HG02973 (cell line): ENCODE data around the gene GFER.
"Not testable (repeated sequence)": the region's sequence is repeated elsewhere in the genome, so short reads cannot be mapped to it uniquely, and the experiment has no call there.

Experiments used
- ATAC-seq: cut with Tn5 transposase; IDR thresholded peaks from one replicate; pipeline ENCODE4 v1.9.1; 2021; ENCODE audit warnings: moderate library complexity; ENCODE audit not compliant: unreplicated experiment

GFER gene

GRCh38 chr16:1957434-1958142 is 26.4 kb upstream of the GFER start:
- not testable (repeated sequence) for ATAC-seq

DNA sequence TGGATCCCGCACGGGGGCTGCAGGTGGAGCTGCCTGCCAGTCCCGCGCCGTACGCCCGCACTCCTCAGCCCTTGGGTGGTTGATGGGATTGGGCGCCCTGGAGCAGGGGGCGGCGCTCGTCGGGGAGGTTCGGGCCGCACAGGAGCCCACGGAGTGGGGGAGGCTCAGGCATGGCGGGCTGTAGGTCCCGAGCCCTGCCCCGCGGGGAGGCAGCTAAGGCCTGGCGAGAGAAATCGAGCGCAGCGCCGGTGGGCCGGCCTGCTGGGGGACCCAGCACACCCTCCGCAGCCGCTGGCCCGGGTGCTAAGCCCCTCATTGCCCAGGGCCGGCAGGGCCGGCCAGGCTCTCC is 25.9 kb upstream of the GFER start:
- ATAC-seq, result not testable (repeated sequence)

DNA sequence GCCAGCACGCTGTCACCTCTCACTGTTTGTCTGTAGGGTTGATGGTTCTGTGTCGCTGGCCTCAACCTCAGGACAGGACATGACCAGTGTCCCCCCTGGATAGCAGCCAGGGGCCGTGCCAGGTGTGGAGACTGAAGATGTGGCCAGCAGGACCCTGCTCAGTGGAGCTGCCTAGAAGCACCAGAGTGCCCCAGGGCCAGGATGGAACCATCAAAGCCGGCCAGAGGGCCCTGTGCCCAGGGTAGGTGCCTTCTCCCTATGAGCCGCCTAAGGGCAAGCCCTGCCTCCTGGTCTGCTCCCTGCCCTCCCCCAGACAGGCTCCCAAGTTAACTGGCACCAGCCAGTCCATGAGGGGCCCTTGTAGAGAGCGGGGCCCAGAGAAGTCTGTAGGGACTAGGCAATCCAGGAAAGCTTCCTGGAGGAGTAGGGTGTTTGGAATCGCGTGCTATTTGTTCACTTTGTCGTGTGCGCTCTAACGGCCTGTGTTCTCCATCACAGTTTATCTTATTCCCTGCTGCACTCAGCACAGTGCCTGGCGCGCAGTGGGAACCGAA is 25.2 kb upstream of the GFER start:
- ATAC-seq, result no peak

GRCh38 chr16:1959269-1960039 is 24.5 kb upstream of the GFER start, which contains the start of gene NDUFB10:
NDUFB10 (plus strand) TSS chr16:1959538; CDS start chr16:1959625, 87 bp downstream.
- peak; percentile 73 for ATAC-seq

GRCh38 chr16:1960665-1961630 is 23.0 kb upstream of the GFER start:
- no peak for ATAC-seq

GRCh38 chr16:1961651-1962067 is 22.3 kb upstream of the GFER start:
- no peak for ATAC-seq

DNA sequence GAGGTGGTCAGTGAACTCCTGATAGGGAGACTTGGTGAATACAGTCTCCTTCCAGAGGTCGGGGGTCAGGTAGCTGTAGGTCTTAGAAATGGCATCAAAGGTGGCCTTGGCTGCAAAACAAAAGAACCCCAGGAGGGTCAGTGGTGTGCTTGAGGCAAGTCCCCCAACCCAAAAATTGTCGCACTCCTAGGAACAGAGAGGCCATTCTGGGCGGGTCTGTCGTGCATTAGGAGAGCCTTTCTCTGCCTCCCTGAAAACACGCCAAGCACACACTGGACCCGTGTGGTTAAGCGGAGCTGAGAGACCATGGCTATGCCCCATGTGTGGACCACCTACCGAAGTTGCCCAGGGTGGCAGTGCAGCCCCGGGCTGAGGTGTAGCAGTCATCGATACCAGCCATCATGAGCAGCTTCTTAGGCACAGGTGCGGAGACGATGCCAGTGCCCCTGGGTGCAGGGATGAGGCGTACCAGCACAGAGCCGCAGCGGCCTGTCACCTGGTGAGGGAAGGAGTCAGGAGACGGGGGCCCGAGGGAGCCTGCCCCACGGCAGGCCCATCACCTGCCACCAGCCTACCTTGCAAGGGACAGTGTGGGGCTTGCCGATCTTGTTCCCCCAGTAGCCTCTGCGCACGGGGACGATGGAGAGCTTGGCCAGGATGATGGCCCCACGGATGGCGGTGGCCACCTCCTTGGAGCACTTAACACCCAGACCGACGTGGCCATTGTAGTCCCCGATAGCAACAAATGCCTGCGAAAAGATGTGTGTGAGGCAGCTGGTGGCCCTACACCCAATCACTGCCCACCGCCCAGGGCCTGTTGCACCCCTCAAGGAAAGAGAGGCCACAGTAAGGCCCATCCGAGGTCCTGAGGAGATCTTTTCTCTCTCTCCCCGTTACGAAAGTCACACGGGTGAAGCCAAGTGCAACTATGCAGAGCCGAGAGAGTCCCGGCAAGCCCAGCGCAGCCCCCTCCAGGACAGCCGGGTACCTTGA is 21.5 kb upstream of the GFER start:
- not testable (repeated sequence) for ATAC-seq

DNA sequence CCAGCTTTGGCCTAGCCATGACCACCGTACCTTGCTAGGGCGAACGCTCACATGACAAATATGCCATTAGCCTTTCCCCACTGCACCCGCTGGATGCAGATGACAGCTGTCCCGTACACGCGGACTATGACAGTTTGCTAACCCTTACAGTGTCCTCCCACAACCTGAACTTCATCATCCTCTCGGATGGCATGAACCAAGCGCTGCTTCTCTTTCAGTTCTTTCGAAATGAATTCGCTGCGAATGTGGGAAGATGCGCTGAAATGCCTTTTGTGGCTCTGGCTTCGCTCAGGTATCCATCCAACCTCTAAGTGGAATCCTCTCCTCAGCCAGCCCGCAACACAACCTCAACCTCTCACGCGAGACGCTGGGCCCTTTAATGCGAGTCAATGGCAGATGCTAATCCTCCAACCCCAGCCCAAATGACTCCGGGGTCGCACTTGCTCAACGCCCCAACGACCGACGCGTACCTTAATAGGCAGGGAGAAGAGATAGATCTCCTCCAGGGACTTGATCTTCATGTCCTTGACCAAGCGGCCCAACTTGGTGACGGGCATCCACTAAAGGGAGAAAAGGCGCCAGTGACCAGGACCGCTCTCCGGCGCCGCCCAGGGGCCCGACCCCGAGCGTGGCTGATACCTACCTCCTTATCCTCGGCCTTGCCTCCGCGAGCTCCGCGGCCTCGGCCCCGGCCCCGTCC is 20.0 kb upstream of the GFER start:
- peak; percentile 1 for ATAC-seq

- ATAC-seq, result peak; percentile 73
Measured at GRCh38 chr16:1964506-1965395, 19.2 kb upstream of the GFER start, which contains the start of gene RPS2. RPS2 (minus strand) TSS chr16:1964826; CDS start chr16:1964625, 201 bp downstream.

DNA sequence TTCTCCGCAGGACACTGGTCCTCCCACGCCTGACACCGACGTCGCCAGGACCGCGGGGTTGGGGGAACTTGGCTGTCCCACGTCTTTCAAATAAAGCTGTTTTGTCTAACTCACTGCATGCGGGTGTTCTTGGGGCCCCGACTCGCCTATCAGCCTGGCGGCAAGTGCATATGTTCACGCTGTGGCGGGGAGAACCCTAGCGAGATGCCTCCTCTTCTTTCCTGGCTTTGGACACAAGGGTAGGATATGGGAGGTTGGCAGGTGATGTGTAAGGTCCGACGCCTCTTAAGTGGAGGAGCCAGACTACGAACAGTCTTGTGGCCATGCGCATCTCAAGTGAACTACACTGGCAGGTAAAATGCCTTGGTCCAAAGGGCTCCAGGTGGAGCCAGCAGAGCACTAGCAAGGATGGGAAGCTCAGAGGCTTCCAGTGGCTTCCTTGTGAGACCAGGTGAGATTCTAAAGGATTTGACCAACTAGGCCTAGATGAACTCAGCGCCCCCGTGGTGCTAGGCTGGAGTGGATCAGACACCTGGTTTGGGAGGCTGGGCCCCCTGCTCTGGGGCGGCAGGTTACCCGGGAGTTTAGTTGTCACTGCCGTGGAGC is 18.5 kb upstream of the GFER start:
- ATAC-seq, result no peak

GRCh38 chr16:1966460-1966859 is 17.5 kb upstream of the GFER start, which contains the start of gene RNF151:
RNF151 (plus strand) TSS chr16:1966856; CDS start chr16:1966882, 26 bp downstream.
- no peak for ATAC-seq

DNA sequence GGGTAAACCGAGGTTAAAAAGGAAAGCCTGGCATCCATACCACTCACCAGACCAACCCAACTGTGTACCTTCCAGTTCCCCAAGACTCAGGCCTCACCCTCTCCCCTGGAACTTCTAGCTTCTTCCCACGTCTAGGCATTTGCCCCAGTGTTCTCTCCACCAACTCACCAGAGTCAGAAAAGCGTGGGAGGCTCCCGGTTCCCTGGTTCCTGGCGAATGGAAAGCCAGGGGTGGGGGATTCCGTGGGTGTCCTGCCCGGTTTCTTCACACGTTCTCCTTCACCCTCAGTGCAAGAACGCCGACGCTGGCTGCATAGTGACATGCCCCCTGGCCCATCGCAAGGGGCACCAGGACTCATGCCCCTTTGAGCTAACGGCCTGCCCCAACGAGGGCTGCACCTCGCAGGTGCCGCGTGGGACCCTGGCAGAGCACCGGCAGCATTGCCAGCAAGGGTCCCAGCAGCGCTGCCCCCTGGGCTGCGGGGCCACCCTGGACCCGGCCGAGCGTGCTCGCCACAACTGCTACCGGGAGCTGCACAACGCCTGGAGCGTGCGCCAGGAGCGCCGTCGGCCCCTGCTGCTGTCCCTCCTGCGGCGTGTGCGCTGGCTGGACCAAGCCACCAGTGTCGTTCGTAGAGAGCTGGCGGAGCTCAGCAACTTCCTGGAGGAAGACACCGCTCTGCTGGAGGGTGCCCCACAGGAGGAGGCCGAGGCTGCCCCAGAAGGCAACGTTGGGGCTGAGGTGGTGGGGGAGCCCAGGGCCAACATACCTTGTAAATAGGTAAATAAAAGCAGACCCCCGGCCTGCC is 15.6 kb upstream of the GFER start:
- no peak for ATAC-seq

- peak; percentile 70 for ATAC-seq
Measured at GRCh38 chr16:1971796-1972489, 12.1 kb upstream of the GFER start, which contains the start of gene TBL3. TBL3 (plus strand) TSS chr16:1972053; CDS start chr16:1972165, 112 bp downstream.

GRCh38 chr16:1972490-1972877 is 11.5 kb upstream of the GFER start:
- ATAC-seq, result no peak

DNA sequence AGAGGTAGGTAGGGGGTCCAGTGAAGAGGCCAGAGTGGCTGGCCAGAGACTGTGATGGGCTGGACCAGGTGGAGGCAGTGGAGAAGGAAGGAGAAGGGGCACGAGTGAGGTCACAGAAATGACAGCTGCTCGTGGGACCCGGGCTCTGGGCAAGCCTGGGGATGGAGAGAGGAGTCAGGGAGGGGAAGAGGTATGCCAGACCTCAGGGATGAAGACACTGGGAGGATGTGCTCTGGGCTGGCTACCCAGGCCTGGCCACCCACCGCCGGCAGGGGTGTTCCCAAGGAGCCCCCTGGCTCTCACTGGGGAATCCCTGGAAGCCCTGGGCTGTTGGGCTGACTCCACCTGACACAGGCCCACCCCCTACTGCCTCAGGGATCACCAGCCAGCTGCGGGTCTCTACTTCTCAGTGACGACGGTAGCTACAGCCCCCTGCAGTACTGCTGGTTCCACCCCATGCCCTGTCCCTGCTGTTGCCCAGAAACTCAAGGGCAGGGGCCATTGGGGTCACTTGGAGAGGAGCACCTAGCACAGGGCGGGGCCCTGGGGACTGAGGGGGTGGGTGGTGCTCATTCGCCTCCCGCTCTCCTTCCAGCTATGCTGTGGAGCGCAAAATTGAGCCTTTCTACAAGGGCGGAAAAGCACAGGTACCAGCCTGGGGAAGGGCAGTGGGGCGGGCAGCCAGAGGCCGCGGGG is 10.4 kb upstream of the GFER start:
- ATAC-seq, result no peak
